IPS-20b (cell line): ENCODE data around the gene KYNU.
"Not testable (repeated sequence)": the region's sequence is repeated elsewhere in the genome, so short reads cannot be mapped to it uniquely, and the experiment has no call there.

ENCODE experiments used
- H3K27ac ChIP-seq: one replicate; pipeline ENCODE4 v1.5.1; 2013; ENCODE audit warnings: low read length
- H3K27me3 ChIP-seq: 2 replicates; pipeline ENCODE4 v1.6.1; 2013; ENCODE audit warnings: mild to moderate bottlenecking, low read length, inconsistent platforms; ENCODE audit not compliant: insufficient read depth
- H3K36me3 ChIP-seq: 2 replicates; pipeline ENCODE4 v1.6.1; 2013; ENCODE audit warnings: low read depth, mild to moderate bottlenecking, inconsistent platforms, low read length, moderate library complexity; ENCODE audit not compliant: insufficient read depth
- H3K4me1 ChIP-seq: 2 replicates; pipeline ENCODE4 v1.6.1; 2013; ENCODE audit warnings: mild to moderate bottlenecking, control low read depth, inconsistent platforms, low read length, moderate library complexity; ENCODE audit not compliant: insufficient read depth
- H3K4me3 ChIP-seq: 2 replicates; pipeline ENCODE4 v1.5.1; 2013; ENCODE audit warnings: mild to moderate bottlenecking, low read length, inconsistent platforms
- H3K9ac ChIP-seq: 2 replicates; pipeline ENCODE4 v1.6.1; 2013; ENCODE audit warnings: low read depth, mild to moderate bottlenecking, inconsistent platforms, low read length, moderate library complexity
- H3K9me3 ChIP-seq: 2 replicates; pipeline ENCODE4 v1.6.1; 2013; ENCODE audit warnings: mild to moderate bottlenecking, low read depth, low read length, inconsistent platforms; ENCODE audit not compliant: insufficient read depth

The KYNU gene

DNA sequence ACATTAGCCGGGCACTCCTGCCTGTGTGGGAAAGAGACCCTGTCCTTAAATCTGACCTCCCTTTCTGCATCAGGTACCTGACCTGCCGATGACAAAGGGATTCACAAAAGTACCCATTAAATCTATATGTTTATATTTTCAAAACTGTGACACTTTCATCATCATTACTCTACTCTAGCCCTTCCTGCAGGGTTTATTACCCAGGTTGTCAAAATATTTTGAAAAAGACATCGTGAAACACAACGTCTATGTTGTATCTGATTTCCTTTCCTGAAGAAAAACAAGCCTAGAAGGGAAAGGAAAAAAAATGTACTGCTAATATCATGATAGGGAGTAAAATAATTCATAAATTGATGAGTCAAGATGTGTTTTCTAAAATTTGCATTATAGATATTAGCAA is 15.2 kb upstream of the KYNU start:
- Histone ChIP-seq H3K4me1 (no peaks in the 10 kb centered on the region; the same call in 1 of the 2 replicates), H3K9me3 (no peaks in the 10 kb centered on the region), H3K27me3 (no peaks in the 10 kb centered on the region), H3K9ac (no peak overlapping the region), H3K36me3 (no peaks in the 10 kb centered on the region), H3K27ac (no peak overlapping the region), H3K4me3 (no peak overlapping the region)

DNA sequence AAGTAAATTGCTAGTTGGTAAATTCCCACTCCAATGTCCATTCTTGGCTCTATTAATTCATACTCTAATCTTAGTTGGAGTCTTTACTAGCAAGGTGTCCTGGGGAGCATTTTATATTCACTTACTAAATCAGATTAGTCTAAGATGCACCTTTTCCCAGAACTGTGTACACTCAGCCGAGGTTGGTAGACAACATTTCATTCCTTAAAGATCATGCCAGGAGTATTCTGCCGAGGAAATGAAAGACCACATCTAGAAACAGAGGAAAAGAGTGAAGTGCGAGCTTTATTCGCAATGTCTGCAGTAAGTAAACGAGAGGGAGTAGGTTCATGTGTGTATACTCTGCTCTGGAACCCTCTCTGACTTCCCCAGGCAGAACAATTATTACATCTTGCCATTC is 14.6 kb upstream of the KYNU start:
- H3K4me1 ChIP-seq: no peaks in the 10 kb centered on the region; the same call in 1 of the 2 replicates
- H3K27ac ChIP-seq: no peak overlapping the region
- no peak overlapping the region for H3K4me3 ChIP-seq
- H3K9ac ChIP-seq: no peak overlapping the region
- H3K9me3 ChIP-seq: no peaks in the 10 kb centered on the region
- H3K36me3 ChIP-seq: no peaks in the 10 kb centered on the region
- no peaks in the 10 kb centered on the region for H3K27me3 ChIP-seq

- H3K4me1 ChIP-seq: no peaks in the 10 kb centered on the region; the same call in 1 of the 2 replicates
- no peaks in the 10 kb centered on the region for H3K36me3 ChIP-seq
- no peak overlapping the region for H3K27ac ChIP-seq
- no peaks in the 10 kb centered on the region for H3K27me3 ChIP-seq
- H3K4me3 ChIP-seq: no peak overlapping the region
- H3K9ac ChIP-seq: no peak overlapping the region
- H3K9me3 ChIP-seq: no peaks in the 10 kb centered on the region
Observed at GRCh38 chr2:142863485-142863961, 13.9 kb upstream of the KYNU start.

DNA sequence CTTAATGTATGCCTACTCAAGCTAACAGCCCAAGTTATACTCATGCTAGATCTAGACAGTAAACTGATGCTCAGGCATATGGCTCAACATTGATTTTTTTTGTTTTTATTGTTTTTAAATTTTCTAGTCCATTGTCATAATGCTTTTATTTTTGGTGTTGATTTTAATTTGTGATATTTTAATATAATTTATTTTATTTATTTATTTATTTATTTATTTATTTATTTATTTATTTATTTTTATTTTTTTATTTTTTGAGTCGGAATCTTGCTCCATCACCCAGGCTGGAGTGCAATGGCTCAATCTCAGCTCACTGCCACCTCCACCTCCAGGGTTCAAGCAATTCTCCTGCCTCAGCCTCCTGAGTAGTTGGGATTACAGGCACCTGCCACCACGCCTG is 12.9 kb upstream of the KYNU start:
- not testable (repeated sequence) for H3K27ac ChIP-seq, H3K36me3 ChIP-seq, H3K4me1 ChIP-seq, H3K9ac ChIP-seq, H3K9me3 ChIP-seq, H3K27me3 ChIP-seq, H3K4me3 ChIP-seq

DNA sequence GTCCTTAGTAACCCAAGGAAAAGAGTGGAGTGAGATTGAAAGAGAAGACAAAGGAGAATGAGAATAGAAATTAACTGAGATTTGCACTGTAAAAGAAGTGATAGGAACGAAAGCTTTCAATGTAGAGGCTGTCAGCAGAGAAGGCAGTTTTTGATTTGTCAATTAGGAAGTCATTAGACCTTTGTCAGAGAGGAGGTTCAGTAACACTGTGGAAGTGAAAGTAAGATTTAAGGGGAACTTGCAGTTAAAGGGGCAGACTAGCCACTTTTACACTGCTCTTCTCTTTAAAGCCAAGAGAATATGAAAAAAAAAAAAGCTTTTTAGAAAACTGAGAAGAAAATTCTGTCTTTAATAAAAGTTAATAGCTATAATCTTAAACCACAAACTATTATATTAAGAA is 11.5 kb upstream of the KYNU start:
- Histone ChIP-seq H3K36me3 (no peaks in the 10 kb centered on the region), H3K9me3 (no peaks in the 10 kb centered on the region), H3K9ac (no peak overlapping the region), H3K4me1 (no peaks in the 10 kb centered on the region; the same call in 1 of the 2 replicates), H3K4me3 (no peak overlapping the region), H3K27me3 (no peaks in the 10 kb centered on the region), H3K27ac (no peak overlapping the region)

DNA sequence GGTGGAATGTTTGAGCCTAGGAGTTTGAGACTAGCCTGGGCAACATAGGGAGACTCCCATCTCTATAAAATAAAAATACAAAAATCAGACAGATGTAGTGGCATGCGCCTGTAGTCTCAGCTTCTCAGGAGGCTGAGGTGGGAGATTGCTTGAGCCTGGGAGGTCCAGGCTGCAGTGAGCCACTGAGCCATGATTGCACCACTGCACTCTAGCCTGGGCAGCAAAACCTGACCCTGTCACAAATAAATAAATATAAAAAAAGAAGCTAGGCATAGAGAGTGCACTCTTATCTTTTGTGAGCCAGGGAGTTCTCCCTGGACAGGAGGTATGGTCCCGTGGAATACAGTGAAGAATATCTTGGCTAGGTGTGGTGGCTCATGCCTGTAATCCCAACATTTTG is 11.0 kb upstream of the KYNU start:
- Histone ChIP-seq H3K4me3 (no peak overlapping the region), H3K4me1 (no peaks in the 10 kb centered on the region; the same call in 1 of the 2 replicates), H3K9me3 (no peaks in the 10 kb centered on the region), H3K9ac (no peak overlapping the region), H3K27me3 (no peaks in the 10 kb centered on the region), H3K27ac (no peak overlapping the region), H3K36me3 (no peaks in the 10 kb centered on the region)

DNA sequence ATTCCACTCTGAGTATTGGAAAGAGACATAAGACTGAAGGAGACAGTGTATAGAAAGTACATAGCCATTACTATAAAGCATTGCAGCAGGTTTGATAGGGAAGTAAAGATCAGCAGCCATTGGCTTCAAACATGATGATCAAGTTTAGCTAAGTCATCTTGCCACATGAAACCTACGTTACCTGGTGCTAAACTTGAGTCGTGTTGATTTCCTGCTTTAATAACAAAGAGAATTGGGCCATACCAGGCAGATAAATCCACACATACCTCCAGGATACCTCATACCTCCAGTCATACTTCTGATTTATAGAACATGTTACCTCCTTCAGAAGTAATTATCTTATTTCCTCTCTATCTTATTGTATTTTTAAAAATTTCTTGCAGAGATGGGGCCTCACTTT is 10.3 kb upstream of the KYNU start:
- Histone ChIP-seq H3K27ac (no peak overlapping the region), H3K36me3 (no peaks in the 10 kb centered on the region)

GRCh38 chr2:142868229-142868762 is 9.2 kb upstream of the KYNU start:
- H3K36me3 ChIP-seq: no peaks in the 10 kb centered on the region
- no peak overlapping the region for H3K27ac ChIP-seq
- H3K9me3 ChIP-seq: no peaks in the 10 kb centered on the region
- no peak overlapping the region for H3K9ac ChIP-seq
- H3K4me1 ChIP-seq: no peaks in the 10 kb centered on the region; the same call in 1 of the 2 replicates
- H3K4me3 ChIP-seq: no peak overlapping the region
- H3K27me3 ChIP-seq: no peaks in the 10 kb centered on the region

More for the DNA sequence above, 10.3 kb upstream of the KYNU start:
- Histone ChIP-seq H3K4me1 (no peaks in the 10 kb centered on the region; the same call in 1 of the 2 replicates), H3K9me3 (no peaks in the 10 kb centered on the region), H3K27me3 (no peaks in the 10 kb centered on the region), H3K9ac (no peak overlapping the region), H3K4me3 (no peak overlapping the region)

DNA sequence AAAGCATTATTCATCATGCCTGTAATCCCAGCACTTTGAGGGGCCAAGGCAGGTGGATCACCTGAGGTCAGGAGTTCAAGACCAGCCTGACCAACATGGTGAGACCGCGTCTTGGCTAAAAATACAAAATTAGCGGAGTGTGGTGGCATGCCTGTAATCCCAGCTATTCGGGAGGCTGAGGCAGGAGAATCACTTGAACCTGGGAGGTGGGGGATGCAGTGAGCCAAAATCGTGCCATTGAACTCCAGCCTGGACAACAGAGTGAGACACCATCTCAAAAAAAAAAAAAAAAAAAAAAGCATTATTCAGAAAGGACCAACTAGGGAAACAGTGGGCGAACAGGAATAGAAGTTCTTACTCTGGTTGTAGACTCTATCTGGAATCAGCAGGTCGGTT is 8.4 kb upstream of the KYNU start:
- H3K4me3 ChIP-seq, H3K4me1 ChIP-seq, H3K9me3 ChIP-seq, H3K36me3 ChIP-seq, H3K9ac ChIP-seq, H3K27ac ChIP-seq, H3K27me3 ChIP-seq: not testable (repeated sequence)

DNA sequence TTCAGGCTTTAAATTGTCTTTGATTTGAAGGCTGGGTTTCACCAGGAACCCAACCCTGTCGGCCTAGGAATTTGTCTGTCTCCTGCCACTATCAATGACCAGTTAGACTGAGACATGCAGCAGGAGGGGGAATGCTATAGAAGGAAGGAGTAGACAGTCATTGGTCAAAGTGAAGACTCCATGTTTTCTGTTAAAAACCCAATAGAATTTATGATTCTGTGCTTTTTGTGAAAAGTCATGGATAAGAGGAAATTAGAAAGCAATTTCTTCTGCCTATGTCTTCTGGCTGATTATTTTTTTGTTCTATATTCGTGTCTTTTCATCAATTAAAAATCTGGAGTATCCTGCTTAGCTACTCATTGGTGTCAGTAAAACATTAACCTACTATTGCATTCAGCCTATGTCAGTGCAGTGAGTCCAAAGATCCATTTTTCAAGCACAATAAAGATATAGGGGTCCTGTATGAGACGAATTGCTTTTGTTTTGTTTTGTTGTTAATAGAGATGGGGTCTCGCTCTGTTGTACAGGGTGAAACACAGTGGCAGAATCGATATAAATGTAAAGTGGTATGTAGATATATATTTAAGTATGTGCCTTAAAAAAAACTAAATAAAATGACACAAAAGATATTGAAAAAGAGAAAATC is 7.9 kb upstream of the KYNU start:
- Histone ChIP-seq H3K4me3 (no peak overlapping the region), H3K27ac (no peak overlapping the region), H3K4me1 (no peaks in the 10 kb centered on the region; the same call in 1 of the 2 replicates), H3K9ac (no peak overlapping the region), H3K36me3 (no peaks in the 10 kb centered on the region), H3K27me3 (no peaks in the 10 kb centered on the region), H3K9me3 (no peaks in the 10 kb centered on the region)

DNA sequence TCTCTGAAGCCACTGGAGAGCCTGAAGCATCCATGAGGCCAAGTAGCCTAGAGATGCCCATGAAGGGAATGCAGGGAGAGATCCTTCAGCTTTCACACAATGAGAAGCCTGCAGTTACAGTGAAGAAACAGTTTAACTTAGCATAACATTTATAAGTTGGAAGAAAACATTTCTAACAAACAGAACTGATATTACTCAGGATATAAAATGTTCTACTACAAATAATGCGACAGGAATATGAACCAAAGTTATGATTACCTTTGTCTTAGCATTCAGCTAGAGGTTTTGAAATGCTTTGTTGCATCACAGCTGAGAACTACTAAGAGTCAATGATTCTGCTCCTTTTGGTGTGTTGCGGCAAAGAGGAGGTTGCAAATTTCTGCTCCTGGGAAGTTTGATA is 6.9 kb upstream of the KYNU start:
- Histone ChIP-seq H3K36me3 (no peaks in the 10 kb centered on the region), H3K4me1 (no peaks in the 10 kb centered on the region; the same call in 1 of the 2 replicates), H3K27ac (no peak overlapping the region), H3K9me3 (no peaks in the 10 kb centered on the region), H3K27me3 (no peaks in the 10 kb centered on the region), H3K9ac (no peak overlapping the region), H3K4me3 (no peak overlapping the region)

DNA sequence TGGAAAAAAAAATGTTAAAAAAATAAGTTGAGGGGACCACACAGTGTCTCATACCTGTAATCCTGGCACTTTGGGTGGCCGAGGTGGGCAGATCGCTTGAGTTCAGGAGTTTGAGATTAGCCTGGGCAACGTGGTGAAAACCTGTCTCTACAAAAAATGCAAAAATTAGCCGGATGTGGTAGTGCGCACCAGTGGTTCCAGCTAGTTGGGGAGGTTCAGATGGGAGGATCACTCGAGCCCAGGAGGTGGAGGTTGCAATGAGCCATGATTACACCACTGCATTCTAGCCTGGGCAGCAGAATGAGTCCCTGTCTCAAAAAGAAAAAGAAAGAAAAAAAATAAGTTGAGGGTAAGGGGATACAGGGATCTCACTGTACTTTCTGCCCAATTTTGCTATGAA is 6.1 kb upstream of the KYNU start:
- Histone ChIP-seq H3K27ac (no peak overlapping the region), H3K4me3 (no peak overlapping the region), H3K9ac (no peak overlapping the region), H3K9me3 (no peaks in the 10 kb centered on the region), H3K4me1 (no peaks in the 10 kb centered on the region), H3K27me3 (no peaks in the 10 kb centered on the region), H3K36me3 (no peaks in the 10 kb centered on the region)
